Endodermal cell (in vitro differentiated cells): ENCODE results near the gene FASLG. TPM values are rescaled to one million over a fixed set of nuclear protein-coding genes. Genes with fewer than 3 reads are reported as not detected.

Source experiments
- DNase-seq: peaks from one replicate; pipeline ENCODE4 v3.0.0-alpha.2; 2017
- H3K27ac ChIP-seq: 2 replicates; pipeline ENCODE4 v1.5.1; 2013; ENCODE audit warnings: mild to moderate bottlenecking, low read depth, low read length, moderate library complexity
- H3K27me3 ChIP-seq: 2 replicates; pipeline ENCODE4 v1.6.1; 2013; ENCODE audit warnings: mild to moderate bottlenecking, low read length, moderate library complexity; ENCODE audit not compliant: insufficient read depth, control insufficient read depth, poor library complexity, severe bottlenecking
- H3K36me3 ChIP-seq: 2 replicates; pipeline ENCODE4 v1.7.0; 2013; ENCODE audit warnings: mild to moderate bottlenecking, low read length, moderate library complexity; ENCODE audit not compliant: control insufficient read depth, insufficient read depth
- H3K4me1 ChIP-seq: one replicate; pipeline ENCODE4 v1.7.0; 2013; ENCODE audit warnings: low read length; ENCODE audit not compliant: control insufficient read depth, insufficient read depth
- H3K4me3 ChIP-seq: 2 replicates; pipeline ENCODE4 v1.5.1; 2013; ENCODE audit warnings: mild to moderate bottlenecking, low read length, moderate library complexity
- H3K9ac ChIP-seq: 2 replicates; pipeline ENCODE4 v1.6.1; 2013; ENCODE audit warnings: mild to moderate bottlenecking, low read length, moderate library complexity; ENCODE audit not compliant: poor library complexity, severe bottlenecking; ENCODE audit errors: extremely low read depth
- H3K9me3 ChIP-seq: 2 replicates; pipeline ENCODE4 v1.6.1; 2013; ENCODE audit warnings: mild to moderate bottlenecking, low read length, moderate library complexity; ENCODE audit not compliant: control insufficient read depth
- H3K27ac Mint-ChIP-seq: 2 replicates; pipeline ENCODE4 v1.8.0; 2020; ENCODE audit warnings: mixed read lengths
- H3K27me3 Mint-ChIP-seq: 2 replicates; pipeline ENCODE4 v1.8.0; 2021; ENCODE audit warnings: mild to moderate bottlenecking, mixed read lengths; ENCODE audit not compliant: insufficient read depth
- H3K36me3 Mint-ChIP-seq: 2 replicates; pipeline ENCODE4 v1.8.0; 2020; ENCODE audit warnings: low read depth, mixed read lengths
- H3K4me1 Mint-ChIP-seq: 2 replicates; pipeline ENCODE4 v1.8.0; 2020; ENCODE audit warnings: mixed read lengths
- H3K4me3 Mint-ChIP-seq: 2 replicates; pipeline ENCODE4 v1.8.0; 2020; ENCODE audit warnings: mild to moderate bottlenecking, moderate library complexity, mixed read lengths
- H3K9me3 Mint-ChIP-seq: 2 replicates; pipeline ENCODE4 v1.8.0; 2020; ENCODE audit warnings: mild to moderate bottlenecking, mixed read lengths
- CTCF ChIP-seq: fragments of 200-600 bp; sonication (generic); conservative IDR thresholded peaks from 2 replicates; pipeline ENCODE4 v1.5.0; 2021; ENCODE audit warnings: antibody characterized with exemption, mild to moderate bottlenecking
- WGBS, 2 experiments: methylation state at CpG; one replicate each; pipeline versions ENCODE4 v1.1.5 to v1.1.7; 2013; ENCODE audit warnings: missing lambda C conversion rate in 2 of 2, mixed read lengths in 1 of 2; ENCODE audit not compliant: insufficient coverage in 1 of 2, insufficient read length in 1 of 2; 5-methylcytosine and 5-hydroxymethylcytosine counted together
- total RNA-seq, 2 donors: library from RNA; stranded (reverse); fragmentation: NEBNext Ultra II Directional in 1 of 2; extraction: Animal tissue kit (Norgen Biotek cat#: 25700) in 1 of 2; gene quantifications; 2 replicates in 1 of 2; 3 replicates in 1 of 2; pipeline ENCODE4 v1.2.1, GENCODE V29; 2021

FASLG gene
- total RNA-seq, 2 donors from 2014 or later: not detected

GRCh38 chr1:172671591-172671990 lies 12.7 kb downstream of the FASLG start:
- Mint-ChIP-seq H3K27ac (no peak overlapping the region), H3K27me3 (no peaks in the 10 kb centered on the region), H3K4me1 (peaks cover 3% of the 10 kb centered on the region), H3K9me3 (no peaks in the 10 kb centered on the region), H3K36me3 (no peaks in the 10 kb centered on the region), H3K4me3 (no peak overlapping the region)
- no peaks in the 10 kb centered on the region for H3K9me3 ChIP-seq
- no peak overlapping the region for H3K9ac ChIP-seq
- no peaks in the 10 kb centered on the region for H3K36me3 ChIP-seq
- no peak overlapping the region for H3K27ac ChIP-seq
- no peaks in the 10 kb centered on the region for H3K4me1 ChIP-seq
- no peak for TF ChIP-seq CTCF
- no peaks in the 10 kb centered on the region for H3K27me3 ChIP-seq
- H3K4me3 ChIP-seq: no peak overlapping the region
- DNase-seq: no peak

GRCh38 chr1:172672720-172673119 lies 13.8 kb downstream of the FASLG start:
- no peak overlapping the region for H3K27ac Mint-ChIP-seq
- WGBS, 2 experiments: 20 to 64% methylated on average over 1 to 2 of the region's 2 CpGs
- no peaks in the 10 kb centered on the region for H3K27me3 ChIP-seq
- H3K9me3 Mint-ChIP-seq: no peaks in the 10 kb centered on the region
- no peaks in the 10 kb centered on the region for H3K36me3 ChIP-seq
- TF ChIP-seq CTCF: no peak
- no peak for DNase-seq
- no peak overlapping the region for H3K27ac ChIP-seq
- H3K27me3 Mint-ChIP-seq: no peaks in the 10 kb centered on the region
- peaks cover 7% of the 10 kb centered on the region for H3K4me1 Mint-ChIP-seq
- no peak overlapping the region for H3K4me3 Mint-ChIP-seq
- no peak overlapping the region for H3K9ac ChIP-seq
- no peaks in the 10 kb centered on the region for H3K36me3 Mint-ChIP-seq
- H3K9me3 ChIP-seq: no peaks in the 10 kb centered on the region
- H3K4me3 ChIP-seq: no peak overlapping the region
- no peaks in the 10 kb centered on the region for H3K4me1 ChIP-seq

GRCh38 chr1:172673761-172674160 lies 14.9 kb downstream of the FASLG start:
- Mint-ChIP-seq H3K27me3 (no peaks in the 10 kb centered on the region), H3K4me3 (no peak overlapping the region), H3K27ac (no peak overlapping the region), H3K4me1 (peaks cover 8% of the 10 kb centered on the region), H3K36me3 (no peaks in the 10 kb centered on the region), H3K9me3 (no peaks in the 10 kb centered on the region)
- H3K36me3 ChIP-seq: no peaks in the 10 kb centered on the region
- H3K4me3 ChIP-seq: no peak overlapping the region
- no peaks in the 10 kb centered on the region for H3K27me3 ChIP-seq
- no peak overlapping the region for H3K9ac ChIP-seq
- WGBS, 2 experiments: 89 to 100% methylated on average over 1 to 2 of the region's 2 CpGs
- H3K9me3 ChIP-seq: no peaks in the 10 kb centered on the region
- no peak for DNase-seq
- TF ChIP-seq CTCF: no peak
- no peak overlapping the region for H3K27ac ChIP-seq
- H3K4me1 ChIP-seq: no peaks in the 10 kb centered on the region
